SK-N-SH (cell line): ENCODE results near the gene BEGAIN. TPM values are rescaled to one million over a fixed set of nuclear protein-coding genes. Genes with fewer than 3 reads are reported as not detected.

Experiments used
- CTCF ChIA-PET: fragments of 300-600, 350-600 bp; formaldehyde crosslinking; extraction: SDS; loops from one replicate; lab custom pipeline; 2021; lab: Yijun Ruan, JAX
- POLR2A ChIA-PET: fragments of 350-600 bp; sonication (Branson Sonifier 250); formaldehyde crosslinking; extraction: SDS; loops from one replicate; lab custom pipeline; 2020; ENCODE audit warnings: antibody characterized with exemption, inconsistent platforms; lab: Yijun Ruan, JAX
- DNase-seq: peaks from one replicate; pipeline ENCODE4 v3.0.0; 2012
- H2AFZ ChIP-seq: fragments of 200-600 bp; sonication (generic); 2 replicates; pipeline ENCODE4 v1.8.1; 2016; ENCODE audit warnings: antibody characterized with exemption, mild to moderate bottlenecking, low read depth
- H3F3A ChIP-seq: fragments of 200-600 bp; sonication (generic); replicated peaks from 2 replicates; pipeline ENCODE3; 2016; ENCODE audit warnings: antibody characterized with exemption, mild to moderate bottlenecking; ENCODE audit not compliant: insufficient read depth
- H3K27ac ChIP-seq, 2 experiments: fragments of 200-500 bp in 1 of 2; fragments of 200-600 bp in 1 of 2; sonication (Bioruptor generic) in 1 of 2; sonication (generic), shearing (Covaris generic) in 1 of 2; 2 replicates each; pipeline versions ENCODE4 v1.5.1 to v1.6.1; 2014 to 2016; ENCODE audit warnings: low read depth in 2 of 2, inconsistent platforms in 1 of 2, low read length in 1 of 2, mild to moderate bottlenecking in 1 of 2, mixed read lengths in 1 of 2
- H3K27me3 ChIP-seq: fragments of 200-600 bp; sonication (generic), shearing (Covaris generic); 2 replicates; pipeline ENCODE4 v1.6.1; 2016; ENCODE audit warnings: mixed run types; ENCODE audit not compliant: insufficient read depth
- H3K36me3 ChIP-seq, 2 experiments: fragments of 200-500 bp in 1 of 2; fragments of 200-600 bp in 1 of 2; sonication (Bioruptor generic) in 1 of 2; sonication (generic) in 1 of 2; replicated peaks in 1 of 2; 2 replicates each; pipeline versions ENCODE3 to v1.5.1; 2014 to 2016; ENCODE audit warnings: low read length in 1 of 2, mild to moderate bottlenecking in 1 of 2; ENCODE audit not compliant: insufficient read depth in 2 of 2, control insufficient read depth in 1 of 2
- H3K4me1 ChIP-seq, 2 experiments: fragments of 200-500 bp in 1 of 2; fragments of 200-600 bp in 1 of 2; sonication (Bioruptor generic) in 1 of 2; sonication (generic), shearing (Covaris generic) in 1 of 2; 2 replicates each; pipeline versions ENCODE4 v1.5.1 to v1.6.1; 2014 to 2016; ENCODE audit warnings: low read depth in 1 of 2, low read length in 1 of 2, mixed run types in 1 of 2; ENCODE audit not compliant: insufficient read depth in 2 of 2, control insufficient read depth in 1 of 2
- H3K4me2 ChIP-seq: fragments of 200-600 bp; sonication (generic), shearing (Covaris generic); 2 replicates; pipeline ENCODE4 v1.6.1; 2017; ENCODE audit warnings: mixed run types
- H3K4me3 ChIP-seq, 2 experiments: fragments of 200-500 bp in 1 of 2; fragments of 200-600 bp in 1 of 2; sonication (Bioruptor generic) in 1 of 2; sonication (generic), shearing (Covaris generic) in 1 of 2; 2 replicates each; pipeline versions ENCODE4 v1.5.1 to v1.8.1; 2014 to 2016; ENCODE audit warnings: low read depth in 2 of 2, inconsistent platforms in 1 of 2, low read length in 1 of 2, mild to moderate bottlenecking in 1 of 2, mixed read lengths in 1 of 2, moderate library complexity in 1 of 2
- H3K79me2 ChIP-seq: fragments of 200-600 bp; sonication (generic); 2 replicates; pipeline ENCODE4 v1.8.1; 2017; ENCODE audit warnings: mild to moderate bottlenecking; ENCODE audit not compliant: insufficient read depth
- H3K9ac ChIP-seq: fragments of 200-600 bp; sonication (generic); 2 replicates; pipeline ENCODE4 v1.6.1; 2017; ENCODE audit warnings: mixed run types
- H3K9me2 ChIP-seq: fragments of 200-600 bp; sonication (generic); 2 replicates; pipeline ENCODE4 v1.6.1; 2017; ENCODE audit warnings: mixed run types
- H3K9me3 ChIP-seq: fragments of 200-600 bp; sonication (generic); 2 replicates; pipeline ENCODE4 v1.6.1; 2017; ENCODE audit warnings: mixed run types, mild to moderate bottlenecking, moderate library complexity
- H4K20me1 ChIP-seq: fragments of 200-600 bp; sonication (generic); 2 replicates; pipeline ENCODE4 v1.6.1; 2017; ENCODE audit warnings: mild to moderate bottlenecking, mixed run types; ENCODE audit not compliant: insufficient read depth
- ELF1 ChIP-seq: IDR thresholded peaks from 2 replicates; pipeline ENCODE4 v1.4.0; 2012
- EP300 ChIP-seq, 2 experiments: IDR thresholded peaks; 2 replicates each; pipeline versions ENCODE4 v1.4.0 to v1.6.1; 2012; ENCODE audit warnings: borderline replicate concordance in 1 of 2, low read depth in 1 of 2, low read length in 1 of 2
- EZH2phosphoT487 ChIP-seq: fragments of 200-600 bp; sonication (generic); IDR thresholded peaks from 2 replicates; pipeline ENCODE4 v1.6.1; 2017; ENCODE audit warnings: low read depth, mixed run types, mild to moderate bottlenecking, antibody characterized with exemption, moderate library complexity, borderline replicate concordance
- FOSL2 ChIP-seq: IDR thresholded peaks from 2 replicates; pipeline ENCODE4 v1.4.0; 2012; ENCODE audit warnings: low read depth, mild to moderate bottlenecking, moderate library complexity, borderline replicate concordance
- FOXJ3 ChIP-seq: sonication (generic); formaldehyde crosslinking; IDR thresholded peaks from 2 replicates; pipeline ENCODE4 v1.5.1; 2020; ENCODE audit warnings: mild to moderate bottlenecking, missing genetic modification reagents
- FOXM1 ChIP-seq: IDR thresholded peaks from 2 replicates; pipeline ENCODE4 v1.4.0; 2012; ENCODE audit warnings: low read depth, mild to moderate bottlenecking
- GABPA ChIP-seq: IDR thresholded peaks from 2 replicates; pipeline ENCODE4 v1.4.0; 2012; ENCODE audit warnings: low read depth, mild to moderate bottlenecking
- GATA2 ChIP-seq: sonication (generic); formaldehyde crosslinking; IDR thresholded peaks from 2 replicates; pipeline ENCODE4 v1.5.0; 2020; ENCODE audit warnings: mild to moderate bottlenecking, missing genetic modification reagents
- JUND ChIP-seq: IDR thresholded peaks from 2 replicates; pipeline ENCODE4 v1.4.0; 2012
- MXI1 ChIP-seq: IDR thresholded peaks from 2 replicates; pipeline ENCODE4 v1.6.1; 2012; ENCODE audit warnings: mild to moderate bottlenecking, low read depth, low read length, improper control_type of control experiment
- NFIC ChIP-seq: IDR thresholded peaks from 2 replicates; pipeline ENCODE4 v1.4.0; 2012; ENCODE audit warnings: borderline replicate concordance
- NRF1 ChIP-seq: IDR thresholded peaks from 2 replicates; pipeline ENCODE4 v1.6.1; 2012; ENCODE audit warnings: low read depth, mild to moderate bottlenecking, low read length
- PBX3 ChIP-seq: IDR thresholded peaks from 2 replicates; pipeline ENCODE4; 2012
- POLR2AphosphoS5 ChIP-seq: IDR thresholded peaks from 2 replicates; pipeline ENCODE4 v1.6.1; 2012; ENCODE audit warnings: low read depth, low read length
- RAD21 ChIP-seq: IDR thresholded peaks from 2 replicates; pipeline ENCODE4 v1.6.1; 2012; ENCODE audit warnings: mild to moderate bottlenecking, low read length
- RCOR1 ChIP-seq: fragments of 150-350 bp; IDR thresholded peaks from 2 replicates; pipeline ENCODE4 v1.6.1; 2017; ENCODE audit warnings: antibody characterized with exemption, low read length
- RXRA ChIP-seq: IDR thresholded peaks from 2 replicates; pipeline ENCODE4 v1.4.0; 2012; ENCODE audit warnings: low read depth, mild to moderate bottlenecking, borderline replicate concordance
- SIN3A ChIP-seq: IDR thresholded peaks from 2 replicates; pipeline ENCODE4 v1.6.1; 2012; ENCODE audit warnings: low read depth, mild to moderate bottlenecking, low read length, moderate library complexity, borderline replicate concordance
- TEAD4 ChIP-seq: IDR thresholded peaks from 2 replicates; pipeline ENCODE4 v1.4.0; 2012; ENCODE audit warnings: mild to moderate bottlenecking, borderline replicate concordance; ENCODE audit not compliant: insufficient read depth
- YY1 ChIP-seq: IDR thresholded peaks from 2 replicates; pipeline ENCODE4 v1.4.0; 2012; ENCODE audit warnings: low read depth, mild to moderate bottlenecking
- whole genome bisulfite sequencing: methylation state at CpG from one replicate; pipeline ENCODE4 v1.1.6; 2017; ENCODE audit warnings: low lambda C conversion rate; 5-methylcytosine and 5-hydroxymethylcytosine counted together
- polyA plus RNA-seq, 3 experiments: library from polyadenylated mRNA; depleted of rRNA; stranded (reverse); fragments of >200 nt; gene quantifications; 2 replicates each; pipeline ENCODE4 v1.2.3, GENCODE V29; 2012
- TF ChIP-seq, protein P1 (sequence below): fragments of 150-350 bp; IDR thresholded peaks from 2 replicates; pipeline ENCODE4 v1.6.1; 2016; ENCODE audit warnings: mild to moderate bottlenecking, low read depth, low read length
- TF ChIP-seq, protein P2 (sequence below): IDR thresholded peaks from 2 replicates; pipeline ENCODE4 v1.4.0; 2012; ENCODE audit warnings: low read depth
- TF ChIP-seq, protein P3 (sequence below): IDR thresholded peaks from 2 replicates; pipeline ENCODE4 v1.4.0; 2012; ENCODE audit warnings: low read depth, borderline replicate concordance

BEGAIN gene
- polyA plus RNA-seq, 1 of the 3 experiments (the other 2 are of a cell fraction), result 4.2 TPM

GRCh38 chr14:100590726-100591452 lies 3.7 kb upstream of the BEGAIN start:
- H3K36me3 ChIP-seq, result no peaks in the 10 kb centered on the region
- 81% methylated on average over 3 of the region's 14 CpGs for WGBS
- H3K9me2 ChIP-seq, result no peaks in the 10 kb centered on the region
- no peak overlapping the region for H3K4me3 ChIP-seq
- ChIA-PET CTCF (interaction anchor here (0.7 to 1.3 kb wide), 4 partner anchors 22 to 207 kb away, joined by 3 to 5 read pairs (median 4); no protein-coding TSS in a partner anchor), POLR2A (no interaction called here)
- H4K20me1 ChIP-seq, result no peaks in the 10 kb centered on the region
- H3F3A ChIP-seq, result no peaks in the 10 kb centered on the region
- H3K4me2 ChIP-seq, result no peak overlapping the region
- no peaks in the 10 kb centered on the region for H3K79me2 ChIP-seq
- no peaks in the 10 kb centered on the region for H3K9me3 ChIP-seq
- no peak overlapping the region for H3K27ac ChIP-seq
- peaks cover 4 to 34% of the 10 kb centered on the region in 2 experiments; a peak in 3 of 4 replicates for H3K4me1 ChIP-seq
- no peak for TF ChIP-seq MXI1
- no peak for TF ChIP-seq NRF1
- TF ChIP-seq FOXJ3, result no peak
- no peak for TF ChIP-seq POLR2AphosphoS5
- no peak for TF ChIP-seq RCOR1
- TF ChIP-seq NFIC, result no peak
- no peak for TF ChIP-seq SIN3A
- TF ChIP-seq FOXM1, result no peak
- no peak for TF ChIP-seq TEAD4
- TF ChIP-seq, protein P1, sequence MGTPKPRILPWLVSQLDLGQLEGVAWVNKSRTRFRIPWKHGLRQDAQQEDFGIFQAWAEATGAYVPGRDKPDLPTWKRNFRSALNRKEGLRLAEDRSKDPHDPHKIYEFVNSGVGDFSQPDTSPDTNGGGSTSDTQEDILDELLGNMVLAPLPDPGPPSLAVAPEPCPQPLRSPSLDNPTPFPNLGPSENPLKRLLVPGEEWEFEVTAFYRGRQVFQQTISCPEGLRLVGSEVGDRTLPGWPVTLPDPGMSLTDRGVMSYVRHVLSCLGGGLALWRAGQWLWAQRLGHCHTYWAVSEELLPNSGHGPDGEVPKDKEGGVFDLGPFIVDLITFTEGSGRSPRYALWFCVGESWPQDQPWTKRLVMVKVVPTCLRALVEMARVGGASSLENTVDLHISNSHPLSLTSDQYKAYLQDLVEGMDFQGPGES, result no peak
- no peak for TF ChIP-seq ELF1
- TF ChIP-seq GATA2 (CRISPR knock-in tag), result no peak
- TF ChIP-seq, protein P2, sequence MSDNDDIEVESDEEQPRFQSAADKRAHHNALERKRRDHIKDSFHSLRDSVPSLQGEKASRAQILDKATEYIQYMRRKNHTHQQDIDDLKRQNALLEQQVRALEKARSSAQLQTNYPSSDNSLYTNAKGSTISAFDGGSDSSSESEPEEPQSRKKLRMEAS, result no peak
- no peak for TF ChIP-seq GABPA
- TF ChIP-seq RAD21, result no peak
- TF ChIP-seq FOSL2, result no peak
- peaks cover 4% of the 10 kb centered on the region; the same call in 1 of the 2 replicates for H3K27me3 ChIP-seq
- peak; percentile 16 for DNase-seq
- H3K9ac ChIP-seq, result no peak overlapping the region
- no peak overlapping the region for H2AFZ ChIP-seq

DNA sequence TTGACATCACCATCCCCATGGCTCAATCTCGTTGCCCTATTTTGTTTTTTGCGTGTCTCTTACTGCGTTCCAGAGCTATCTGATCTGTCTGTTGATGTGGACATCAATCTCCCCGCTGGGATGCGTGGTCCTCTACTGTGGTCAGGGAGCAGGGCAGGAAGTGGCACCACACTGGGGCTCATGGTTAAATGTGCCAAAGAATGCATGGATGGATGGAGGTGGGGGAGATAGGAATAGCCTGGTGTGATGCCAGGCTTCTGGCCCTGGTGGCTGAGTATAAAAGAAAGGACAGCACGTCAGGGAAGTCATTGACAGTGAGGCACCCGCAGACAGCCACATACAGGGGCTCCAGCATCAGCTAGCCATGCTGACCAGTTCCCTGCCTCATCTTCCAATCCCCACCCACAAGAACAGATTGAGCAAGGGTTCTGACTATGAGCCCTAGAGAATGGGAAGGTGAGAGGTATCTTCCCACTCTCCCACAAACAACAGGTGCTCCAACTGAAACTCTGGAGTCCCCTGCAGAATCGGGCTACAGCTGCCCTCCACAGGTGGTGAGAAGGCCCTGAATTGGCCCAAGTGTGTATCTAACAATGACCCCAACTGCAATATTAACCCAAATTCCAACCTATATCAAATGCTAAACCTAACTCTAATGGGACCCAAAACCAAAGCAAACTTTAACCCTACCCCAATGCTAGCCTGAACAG lies 2.7 kb upstream of the BEGAIN start:
- H3K79me2 ChIP-seq, result no peaks in the 10 kb centered on the region
- DNase-seq, result peak; percentile 30
- no peak for TF ChIP-seq ELF1
- no peak for TF ChIP-seq PBX3
- no peak for TF ChIP-seq YY1
- TF ChIP-seq NFIC, result no peak
- TF ChIP-seq TEAD4, result no peak
- no peak for TF ChIP-seq RXRA
- no peak for TF ChIP-seq GABPA
- TF ChIP-seq JUND, result no peak
- TF ChIP-seq, protein P3, sequence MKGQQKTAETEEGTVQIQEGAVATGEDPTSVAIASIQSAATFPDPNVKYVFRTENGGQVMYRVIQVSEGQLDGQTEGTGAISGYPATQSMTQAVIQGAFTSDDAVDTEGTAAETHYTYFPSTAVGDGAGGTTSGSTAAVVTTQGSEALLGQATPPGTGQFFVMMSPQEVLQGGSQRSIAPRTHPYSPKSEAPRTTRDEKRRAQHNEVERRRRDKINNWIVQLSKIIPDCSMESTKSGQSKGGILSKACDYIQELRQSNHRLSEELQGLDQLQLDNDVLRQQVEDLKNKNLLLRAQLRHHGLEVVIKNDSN, result no peak
- TF ChIP-seq, protein P1, result no peak
- TF ChIP-seq EP300 (IDR thresholded peaks at IDR 0.05; ENCODE audit: borderline replicate concordance in 1 of 2, low read depth in 1 of 2, low read length in 1 of 2), result no peak
- no peak for TF ChIP-seq EZH2phosphoT487
- H3K4me3 ChIP-seq, result no peak overlapping the region
- H4K20me1 ChIP-seq, result no peaks in the 10 kb centered on the region
- peaks cover 4 to 41% of the 10 kb centered on the region in 2 experiments; a peak in 3 of 4 replicates for H3K4me1 ChIP-seq
- H3F3A ChIP-seq, result no peaks in the 10 kb centered on the region
- WGBS, result 84% methylated on average over 7 of the region's 8 CpGs
- peak overlapping the region in 1 of 2 experiments; percentile 58; a peak in 1 of 4 replicates for H3K27ac ChIP-seq
- ChIA-PET POLR2A (interaction anchor here (1.8 kb wide), 1 partner anchor 23 kb away, joined by 5 read pairs; no protein-coding TSS in a partner anchor), CTCF (interaction anchor here (1.6 to 2.4 kb wide), 3 partner anchors 24 to 73 kb away, joined by 6 to 13 read pairs (median 7); no protein-coding TSS in a partner anchor)
- H3K4me2 ChIP-seq, result no peak overlapping the region
- no peak overlapping the region for H2AFZ ChIP-seq
- no peaks in the 10 kb centered on the region for H3K36me3 ChIP-seq
- H3K9me2 ChIP-seq, result no peaks in the 10 kb centered on the region
- H3K9me3 ChIP-seq, result no peaks in the 10 kb centered on the region
- peaks cover 4% of the 10 kb centered on the region; the same call in 1 of the 2 replicates for H3K27me3 ChIP-seq
- H3K9ac ChIP-seq, result no peak overlapping the region
